Right lobe of liver (tissue), 4 donors: ENCODE results near the gene PCNT.

ENCODE experiments used
- POLR2A ChIP-seq: fragments of 450-650 bp; IDR thresholded peaks from one replicate; pipeline ENCODE4 v1.6.1; 2017; ENCODE audit warnings: antibody characterized with exemption, mild to moderate bottlenecking
- TF ChIP-seq, protein P1 (sequence below), 4 donors: fragments of 200-600 bp in 3 of 4; fragments of 450-650 bp in 1 of 4; IDR thresholded peaks; one replicate each; pipeline versions ENCODE4 v1.5.1 to v1.8.0; 2016 to 2022; ENCODE audit warnings: antibody characterized with exemption in 4 of 4, mild to moderate bottlenecking in 2 of 4
- donor health status: DM: no; HTN: no; CAD: no.
- donor health status: DM: no; HTN: no; CAD: no.
- donor health status: DM: no; HTN: yes; CAD: no.

- TF ChIP-seq, protein P1, sequence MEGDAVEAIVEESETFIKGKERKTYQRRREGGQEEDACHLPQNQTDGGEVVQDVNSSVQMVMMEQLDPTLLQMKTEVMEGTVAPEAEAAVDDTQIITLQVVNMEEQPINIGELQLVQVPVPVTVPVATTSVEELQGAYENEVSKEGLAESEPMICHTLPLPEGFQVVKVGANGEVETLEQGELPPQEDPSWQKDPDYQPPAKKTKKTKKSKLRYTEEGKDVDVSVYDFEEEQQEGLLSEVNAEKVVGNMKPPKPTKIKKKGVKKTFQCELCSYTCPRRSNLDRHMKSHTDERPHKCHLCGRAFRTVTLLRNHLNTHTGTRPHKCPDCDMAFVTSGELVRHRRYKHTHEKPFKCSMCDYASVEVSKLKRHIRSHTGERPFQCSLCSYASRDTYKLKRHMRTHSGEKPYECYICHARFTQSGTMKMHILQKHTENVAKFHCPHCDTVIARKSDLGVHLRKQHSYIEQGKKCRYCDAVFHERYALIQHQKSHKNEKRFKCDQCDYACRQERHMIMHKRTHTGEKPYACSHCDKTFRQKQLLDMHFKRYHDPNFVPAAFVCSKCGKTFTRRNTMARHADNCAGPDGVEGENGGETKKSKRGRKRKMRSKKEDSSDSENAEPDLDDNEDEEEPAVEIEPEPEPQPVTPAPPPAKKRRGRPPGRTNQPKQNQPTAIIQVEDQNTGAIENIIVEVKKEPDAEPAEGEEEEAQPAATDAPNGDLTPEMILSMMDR (IDR thresholded peaks at IDR 0.05), result no peak
- TF ChIP-seq POLR2A, result no peak
These were observed 52.3 kb downstream of the PCNT start for GRCh38 chr21:46376231-46376628.
